ENCODE data around the gene EXOC4.

Gene EXOC4

DNA sequence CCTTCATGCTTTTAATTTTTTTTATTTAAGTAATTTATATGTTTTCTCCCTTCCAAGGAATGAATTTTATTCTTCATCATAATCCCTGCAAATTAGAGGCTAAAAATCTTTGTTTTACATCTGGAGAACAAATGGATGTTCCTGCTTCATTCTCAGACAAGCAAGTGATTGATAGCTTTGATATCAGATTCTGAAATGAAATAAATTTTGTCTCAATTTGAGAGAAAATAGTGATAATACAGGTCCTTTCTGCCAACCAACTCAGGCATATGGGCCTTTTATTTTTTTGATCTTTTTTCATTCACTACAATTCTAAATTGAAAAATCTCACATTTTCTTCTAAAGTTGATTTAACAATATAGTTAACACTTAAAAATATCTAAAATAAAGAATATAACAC, 427.1 kb downstream of the EXOC4 start:
- DNase-seq, result no peak

DNA sequence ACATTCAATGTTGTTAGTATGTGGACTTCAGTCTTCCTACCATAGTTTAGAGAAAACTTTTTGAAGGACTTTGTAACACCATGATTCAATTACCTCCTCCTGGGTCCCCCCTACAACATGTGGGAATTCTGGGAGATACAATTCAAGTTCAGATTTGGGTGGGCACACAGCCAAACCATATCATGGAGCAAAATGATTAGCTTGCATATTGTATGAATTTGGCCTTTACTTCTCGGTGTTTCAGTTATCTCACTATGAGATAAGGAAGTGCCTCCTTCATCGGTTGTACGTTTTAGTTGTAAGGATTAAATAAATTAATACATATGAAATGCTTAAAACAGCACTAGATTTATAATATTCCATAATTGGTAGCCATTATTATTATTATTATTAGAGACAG, 428.7 kb downstream of the EXOC4 start:
- DNase-seq, result no peak

DNA sequence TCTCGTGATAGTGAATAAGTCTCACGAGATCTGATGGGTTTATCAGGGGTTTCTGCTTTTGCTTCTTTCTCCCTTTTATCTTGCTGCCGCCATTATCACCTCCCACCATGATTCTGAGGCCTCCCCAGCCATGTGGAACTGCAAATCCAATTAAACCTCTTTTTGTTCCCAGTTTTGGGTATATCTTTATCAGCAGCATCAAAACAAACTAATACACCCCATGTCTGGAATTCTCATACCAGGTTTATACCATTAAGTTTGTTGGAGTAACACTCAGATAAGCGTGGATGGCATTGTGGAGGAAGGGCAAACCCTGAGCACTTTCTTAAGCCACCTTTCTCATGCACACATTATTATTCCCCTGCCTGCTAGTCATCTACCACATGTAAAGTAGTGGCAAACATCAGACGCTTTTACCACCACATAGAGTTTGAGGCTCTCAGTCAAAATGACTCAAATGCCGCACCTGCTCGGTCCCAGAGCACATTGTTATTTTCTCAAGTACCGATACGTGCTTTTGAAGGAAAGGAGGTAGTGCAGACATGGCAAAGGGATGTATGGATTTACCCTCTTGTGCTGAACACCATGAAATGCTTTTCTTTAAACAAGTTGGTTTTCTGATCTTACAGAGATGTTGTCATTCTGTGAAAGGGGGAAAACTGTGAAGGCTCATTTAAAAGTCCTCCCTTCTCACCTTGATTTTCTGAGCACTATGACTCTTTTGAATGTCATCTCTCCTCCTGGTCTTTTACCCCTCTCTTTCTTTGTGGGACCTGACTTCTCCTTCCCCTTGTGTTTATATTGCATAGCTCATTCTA, 429.7 kb downstream of the EXOC4 start:
- DNase-seq, result no peak

- no peak for DNase-seq
Observed at GRCh38 chr7:133683182-133683454, 430.2 kb downstream of the EXOC4 start.

GRCh38 chr7:133688483-133689239, 435.8 kb downstream of the EXOC4 start:
- DNase-seq, result no peak

DNA sequence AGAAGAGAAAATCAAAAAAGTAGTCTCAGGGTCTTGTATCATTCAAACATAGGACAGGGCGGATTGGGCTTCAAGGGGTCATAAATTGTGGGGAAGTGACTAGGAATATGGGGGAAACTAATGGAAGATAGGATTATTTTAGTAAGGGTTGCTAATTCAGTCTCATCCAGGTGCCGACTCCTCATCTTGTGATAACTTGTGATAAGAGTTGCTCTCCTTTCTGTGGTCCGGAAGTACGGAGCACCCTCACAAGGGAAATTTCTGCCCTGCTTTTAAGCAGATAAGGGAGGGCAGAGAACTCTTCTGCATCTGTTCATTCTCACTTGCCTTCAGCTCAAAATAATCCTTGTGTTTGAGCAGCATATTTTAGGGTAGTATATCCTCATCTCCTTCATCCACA, 437.9 kb downstream of the EXOC4 start:
- no peak for DNase-seq

- DNase-seq, result no peak
Observed at GRCh38 chr7:133691727-133692610, 439.1 kb downstream of the EXOC4 start.

- DNase-seq, result no peak
Observed at GRCh38 chr7:133693281-133693680, 440.4 kb downstream of the EXOC4 start.

- no peak for DNase-seq
Observed at GRCh38 chr7:133696056-133696455, 443.2 kb downstream of the EXOC4 start.

DNA sequence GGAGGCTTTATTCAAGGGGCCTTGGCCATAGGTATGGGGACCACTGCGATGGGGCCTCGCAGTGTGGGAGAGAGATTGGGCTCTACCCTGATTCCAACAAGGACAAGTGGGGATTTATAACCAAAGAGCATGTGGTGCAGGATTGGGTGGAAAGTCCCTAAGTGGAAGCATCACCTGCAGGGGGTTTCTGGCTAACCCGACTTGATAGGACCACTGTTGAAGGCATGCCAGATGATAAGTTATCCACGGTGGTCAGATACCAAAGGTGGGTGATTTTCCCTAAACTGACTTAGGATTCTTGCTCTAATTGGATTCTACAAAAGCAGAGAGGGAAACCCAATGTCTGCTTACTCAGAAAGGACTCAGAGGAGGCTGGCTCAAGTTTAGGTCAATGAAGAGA, 444.7 kb downstream of the EXOC4 start:
- no peak for DNase-seq

DNA sequence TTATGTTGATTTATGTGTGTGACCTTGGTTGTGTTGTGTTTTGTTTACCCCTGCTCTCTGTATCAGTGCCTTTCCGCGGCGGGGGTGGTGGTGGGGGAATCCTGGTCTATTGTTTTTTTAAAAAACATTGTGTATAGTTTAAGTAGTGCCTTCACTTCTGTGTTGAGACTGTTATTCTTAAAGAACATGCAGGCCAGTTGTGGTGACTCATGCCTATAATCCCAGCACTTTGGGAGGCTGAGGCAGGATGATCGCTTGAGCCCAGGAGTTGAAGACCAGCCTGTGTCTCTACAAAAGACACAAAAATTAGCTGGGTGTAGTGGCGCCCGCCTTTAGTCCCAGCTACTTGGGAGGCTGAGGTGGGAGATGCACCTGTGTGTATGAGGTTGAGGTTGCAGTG, 445.2 kb downstream of the EXOC4 start:
- DNase-seq, result no peak

- DNase-seq, result no peak
Observed at GRCh38 chr7:133699386-133699785, 446.5 kb downstream of the EXOC4 start.

DNA sequence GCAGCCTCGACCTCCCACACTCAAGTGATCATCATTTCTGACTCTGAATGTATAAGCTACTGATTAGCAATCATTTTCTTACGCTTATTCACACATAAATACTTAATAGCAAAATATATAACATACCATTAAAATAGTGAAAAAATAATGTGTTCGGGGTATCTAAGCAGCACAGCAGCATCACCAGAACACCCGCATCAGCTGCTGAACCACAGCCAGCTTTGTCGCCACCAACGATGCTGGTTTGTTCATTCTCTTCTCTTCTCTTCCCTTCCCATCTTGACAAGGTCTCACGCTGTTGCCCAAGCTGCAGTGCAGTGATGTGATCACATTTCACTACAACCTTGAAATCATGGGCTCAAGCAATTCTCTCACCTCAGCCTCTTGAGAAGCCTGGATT, 449.2 kb downstream of the EXOC4 start:
- DNase-seq, result no peak

- DNase-seq, result no peak
Observed at GRCh38 chr7:133702960-133703359, 450.1 kb downstream of the EXOC4 start.

DNA sequence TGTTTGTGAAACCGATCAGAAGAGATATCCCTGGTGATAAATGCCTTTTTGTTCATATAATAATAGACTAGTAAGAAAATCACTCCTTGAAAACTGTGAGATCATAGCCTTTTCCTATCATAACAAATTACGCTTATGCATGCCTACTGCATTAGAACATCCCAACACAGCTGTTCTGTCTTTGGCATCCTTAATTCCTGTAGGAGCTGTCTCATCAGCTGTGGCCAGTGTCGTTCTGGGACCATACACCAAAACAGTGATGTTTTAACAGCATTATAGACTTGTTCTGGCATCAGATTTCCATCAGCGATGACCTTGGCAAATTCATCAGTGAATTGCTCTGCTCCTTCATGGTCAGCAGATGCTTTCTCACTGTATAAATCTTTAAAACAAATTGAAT, 450.7 kb downstream of the EXOC4 start:
- no peak for DNase-seq

GRCh38 chr7:133704453-133704852, 451.6 kb downstream of the EXOC4 start:
- DNase-seq, result no peak

DNA sequence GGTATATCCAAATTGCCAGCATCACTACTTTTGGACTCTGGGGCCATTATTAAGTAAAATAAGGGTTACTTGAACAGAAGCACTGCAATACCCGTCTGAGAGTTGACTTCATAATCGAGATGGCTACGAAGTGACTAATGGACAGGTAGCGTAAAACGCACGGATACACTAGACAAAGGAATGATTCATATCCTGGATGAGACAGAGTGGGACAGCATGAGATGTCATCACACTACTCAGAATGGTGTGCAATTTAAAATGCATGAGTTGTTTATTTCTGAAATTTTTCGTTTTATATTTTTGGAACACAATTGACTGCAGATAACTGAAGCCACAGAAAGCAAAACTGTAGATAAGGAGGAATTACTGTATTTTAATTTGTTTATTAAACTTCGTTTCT, 452.7 kb downstream of the EXOC4 start:
- no peak for DNase-seq

DNA sequence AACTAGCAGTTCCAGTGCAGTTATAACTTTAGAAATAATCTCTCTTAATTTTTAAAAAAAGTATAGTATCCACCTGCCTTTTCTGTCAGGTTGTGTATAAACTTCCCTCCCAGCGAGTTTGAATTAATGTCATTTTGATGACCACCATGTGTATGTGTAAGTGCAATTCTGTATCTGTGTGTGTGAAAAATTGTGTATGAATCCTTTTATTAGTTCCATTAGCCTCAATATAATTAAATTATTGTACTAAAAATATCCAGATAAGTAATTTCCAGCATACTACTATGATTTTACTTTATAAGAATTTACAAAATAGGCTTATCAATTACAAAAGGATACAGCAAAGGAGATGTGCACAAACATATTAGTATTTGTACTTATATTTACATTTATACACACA, 453.1 kb downstream of the EXOC4 start:
- no peak for DNase-seq

DNA sequence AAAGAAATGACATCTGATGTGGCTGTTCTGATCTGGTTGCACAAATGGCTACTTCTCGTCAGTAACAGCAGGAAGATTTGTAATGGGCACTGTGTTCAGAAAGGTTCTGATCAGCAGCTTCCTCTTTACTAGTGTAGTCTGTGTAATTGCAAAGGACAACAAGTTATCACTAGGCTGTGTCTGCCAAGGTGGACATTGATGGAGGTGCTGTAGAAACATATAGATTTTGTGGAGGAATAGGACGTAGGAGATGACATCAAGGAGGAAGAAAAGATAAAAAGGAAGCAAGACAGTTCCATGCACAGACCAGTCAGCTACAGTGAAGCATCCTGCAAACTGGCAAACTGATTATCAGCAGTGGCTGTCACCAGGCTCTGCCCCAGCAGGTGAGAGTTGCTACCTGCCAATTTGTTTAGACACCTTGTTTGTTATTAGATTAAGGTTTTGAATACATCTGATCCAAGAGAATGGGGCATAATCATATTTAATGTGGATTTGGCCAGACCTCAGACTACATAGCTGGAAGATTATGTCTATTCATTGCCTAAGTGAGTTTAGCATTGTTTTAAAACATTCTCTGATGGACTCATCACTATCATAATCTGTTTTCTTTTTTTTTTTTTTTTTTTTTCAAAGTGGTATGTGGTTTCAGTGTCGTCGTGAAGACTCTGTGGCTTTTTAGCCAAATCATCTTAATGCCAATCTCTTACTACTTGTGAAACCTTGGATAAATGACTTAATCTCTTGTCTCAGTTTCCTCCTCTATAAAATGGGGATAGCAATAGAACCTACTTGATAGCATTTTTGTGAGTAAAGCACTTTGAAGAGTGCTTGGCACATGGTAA, 456.4 kb downstream of the EXOC4 start:
- DNase-seq, result no peak

DNA sequence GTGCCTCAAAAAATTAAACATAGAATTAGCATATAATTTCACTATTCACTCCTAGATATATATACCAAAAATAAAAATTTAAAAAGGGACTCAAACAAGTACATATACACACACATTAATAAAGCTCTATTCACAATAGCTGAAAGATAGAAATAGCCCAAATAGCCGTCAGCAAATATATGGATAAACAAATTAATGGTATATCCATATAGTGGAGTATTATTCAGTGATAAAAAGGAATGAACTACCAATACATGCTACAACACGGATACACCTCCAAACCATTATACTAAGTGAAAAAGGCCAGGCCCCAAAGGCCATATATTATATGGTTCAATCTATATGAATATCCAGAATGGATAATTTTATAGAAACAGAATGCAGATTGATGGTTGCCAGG, 459.7 kb downstream of the EXOC4 start:
- no peak for DNase-seq

DNA sequence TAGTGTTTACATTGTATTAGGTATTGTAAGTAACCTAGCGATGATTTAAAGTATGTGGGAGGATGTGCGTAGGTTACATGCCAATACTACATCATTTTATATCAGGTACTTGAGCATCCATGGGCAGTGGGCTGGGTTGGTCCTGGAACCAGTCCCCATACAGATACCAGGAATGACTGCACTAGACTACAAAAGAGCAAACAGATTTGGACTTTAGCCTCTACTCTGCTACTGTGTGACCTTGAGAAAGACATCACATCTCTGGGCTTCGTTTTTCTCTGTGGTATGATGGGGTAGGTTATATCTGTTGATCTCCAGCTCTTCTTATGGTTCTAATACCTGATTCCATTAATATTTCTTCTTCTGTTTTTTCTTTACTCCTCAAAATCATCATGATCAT, 461.8 kb downstream of the EXOC4 start:
- no peak for DNase-seq

DNA sequence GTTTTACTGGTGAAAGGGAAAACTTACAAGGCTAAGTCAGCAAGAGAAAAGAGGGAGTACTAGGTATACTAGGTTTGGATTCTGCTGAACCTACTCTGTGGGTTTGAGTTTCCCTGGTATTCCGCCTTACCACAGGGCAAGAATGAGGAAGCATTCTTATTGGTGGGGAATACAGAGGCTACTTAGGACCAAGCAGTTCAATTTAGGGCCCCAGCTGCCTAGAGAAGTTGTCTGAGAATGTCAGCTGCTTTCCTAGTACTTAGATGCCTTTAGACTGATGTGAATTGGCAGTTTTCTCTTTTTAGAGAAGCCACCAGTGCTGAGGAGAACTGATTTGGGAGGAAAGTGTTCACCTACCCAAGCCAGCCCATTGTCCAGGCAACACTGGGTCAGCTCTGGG, 465.3 kb downstream of the EXOC4 start:
- DNase-seq, result no peak

DNA sequence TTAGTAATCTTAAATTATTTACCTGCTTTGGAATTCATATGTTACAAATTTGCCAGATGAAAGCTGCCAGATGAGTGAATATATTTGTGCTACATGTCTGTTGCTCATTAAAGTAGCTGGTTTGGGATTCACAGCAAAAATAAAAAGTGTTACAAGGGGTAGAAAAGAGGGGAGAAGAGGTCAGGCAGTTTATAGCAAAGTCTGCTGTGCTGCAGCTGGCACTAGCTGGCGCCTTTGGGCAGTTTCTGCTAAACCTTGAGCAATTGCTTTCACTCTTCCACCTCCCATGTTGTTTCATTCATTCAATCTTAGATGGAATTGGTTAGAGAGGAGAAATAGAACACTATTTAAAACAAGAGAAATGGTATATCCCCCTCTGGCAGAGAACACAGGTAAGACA, 470.2 kb downstream of the EXOC4 start:
- DNase-seq, result no peak

Measured in NCI-H524 treated with DMSO at 0.1 percent for 48 hours (cell line).